Hepatocyte (in vitro differentiated cells): ENCODE data around the gene CELSR1. TPM values are rescaled to one million over a fixed set of nuclear protein-coding genes. Genes with fewer than 3 reads are reported as not detected.

Experiments
- DNase-seq: peaks from one replicate; pipeline ENCODE4 v3.0.0-alpha.2; 2016; ENCODE audit warnings: low spot score
- H2AFZ ChIP-seq: fragments of 200-600 bp; sonication (generic); 2 replicates; pipeline ENCODE4 v1.6.0; 2016; ENCODE audit warnings: antibody characterized with exemption, mild to moderate bottlenecking
- H3K27ac ChIP-seq: fragments of 200-600 bp; sonication (generic); 2 replicates; pipeline ENCODE4 v1.5.1; 2016; ENCODE audit warnings: mild to moderate bottlenecking
- H3K27me3 ChIP-seq: fragments of 200-600 bp; sonication (generic); 2 replicates; pipeline ENCODE4 v1.6.1; 2016
- H3K36me3 ChIP-seq: fragments of 200-600 bp; sonication (generic); replicated peaks from 2 replicates; pipeline ENCODE4 v1.5.1; 2016; ENCODE audit warnings: low read depth; ENCODE audit not compliant: insufficient read depth
- H3K4me1 ChIP-seq: fragments of 200-600 bp; sonication (generic); 2 replicates; pipeline ENCODE4 v1.5.1; 2016; ENCODE audit warnings: mild to moderate bottlenecking, moderate library complexity; ENCODE audit not compliant: insufficient read depth
- H3K4me2 ChIP-seq: fragments of 200-600 bp; sonication (generic); 2 replicates; pipeline ENCODE4 v1.6.0; 2016
- H3K4me3 ChIP-seq: fragments of 200-600 bp; sonication (generic); 2 replicates; pipeline ENCODE4 v1.5.1; 2016; ENCODE audit warnings: mild to moderate bottlenecking
- H3K79me2 ChIP-seq: fragments of 200-600 bp; sonication (generic); 2 replicates; pipeline ENCODE4 v1.6.0; 2017; ENCODE audit warnings: mild to moderate bottlenecking
- H3K9me2 ChIP-seq: fragments of 200-600 bp; sonication (generic); replicated peaks from 2 replicates; pipeline ENCODE4 v1.6.0; 2017; ENCODE audit warnings: mild to moderate bottlenecking; ENCODE audit not compliant: insufficient read depth
- H3K9me3 ChIP-seq: fragments of 200-600 bp; sonication (generic); 2 replicates; pipeline ENCODE4 v1.5.1; 2016; ENCODE audit warnings: low read depth, mild to moderate bottlenecking
- H4K20me1 ChIP-seq: fragments of 200-600 bp; sonication (generic); 2 replicates; pipeline ENCODE4 v1.6.0; 2016; ENCODE audit warnings: mild to moderate bottlenecking; ENCODE audit not compliant: insufficient read depth, poor library complexity, severe bottlenecking
- CTCF ChIP-seq: fragments of 200-600 bp; sonication (generic); IDR thresholded peaks from 2 replicates; pipeline ENCODE4 v1.5.1; 2016; ENCODE audit warnings: antibody characterized with exemption, mild to moderate bottlenecking; ENCODE audit not compliant: poor library complexity
- EZH2 ChIP-seq: fragments of 200-600 bp; sonication (generic); IDR thresholded peaks from 2 replicates; pipeline ENCODE4 v1.6.1; 2016; ENCODE audit warnings: antibody characterized with exemption, mild to moderate bottlenecking, borderline replicate concordance
- EZH2phosphoT487 ChIP-seq: fragments of 200-600 bp; sonication (generic); IDR thresholded peaks from one replicate; pipeline ENCODE4 v1.6.1; 2018; ENCODE audit warnings: antibody characterized with exemption, mild to moderate bottlenecking, low read depth, moderate library complexity; ENCODE audit not compliant: unreplicated experiment, severe bottlenecking
- WGBS: methylation state at CpG from one replicate; pipeline ENCODE4 v1.1.6; 2016; ENCODE audit warnings: low lambda C conversion rate; ENCODE audit errors: missing lambda C conversion rate; 5-methylcytosine and 5-hydroxymethylcytosine counted together
- polyA plus RNA-seq: library from polyadenylated mRNA; unstranded; fragments of >200 nt; fragmentation: Nextera tagmentation; extraction: Ambion mirVana; gene quantifications from 2 replicates; pipeline ENCODE4 v1.2.1, GENCODE V29; 2016
- total RNA-seq: library from RNA; depleted of rRNA; stranded (reverse); fragments of >200 nt; gene quantifications from 2 replicates; pipeline ENCODE4 v1.2.3, GENCODE V29; 2014

CELSR1 gene
- total and polyA plus RNA-seq, 2 experiments from 2014 or later = 3.0 to 8.7 TPM

- no peaks in the 10 kb centered on the region for H3K36me3 ChIP-seq
- H3K9me2 ChIP-seq = no peaks in the 10 kb centered on the region
- H3K79me2 ChIP-seq = no peaks in the 10 kb centered on the region
- H3K27ac ChIP-seq = peak overlapping the region; percentile 85
- no peaks in the 10 kb centered on the region for H4K20me1 ChIP-seq
- H3K4me2 ChIP-seq = peak overlapping the region; percentile 54
- no peak overlapping the region for H2AFZ ChIP-seq
- 87% methylated on average over 24 of the region's 25 CpGs for WGBS
- TF ChIP-seq EZH2phosphoT487 (no peak), CTCF (no peak), EZH2 (no peak)
- H3K27me3 ChIP-seq = no peaks in the 10 kb centered on the region
- H3K9me3 ChIP-seq = no peaks in the 10 kb centered on the region
- H3K4me1 ChIP-seq = no peaks in the 10 kb centered on the region
- DNase-seq = no peak
- H3K4me3 ChIP-seq = no peak overlapping the region
Measured at GRCh38 chr22:46369716-46370583, 167.5 kb downstream of the CELSR1 start.

GRCh38 chr22:46368871-46369715, 168.3 kb downstream of the CELSR1 start:
- Histone ChIP-seq H3K4me2 (no peak overlapping the region), H3K36me3 (no peaks in the 10 kb centered on the region), H2AFZ (no peak overlapping the region), H3K9me3 (no peaks in the 10 kb centered on the region), H3K27me3 (no peaks in the 10 kb centered on the region), H3K79me2 (no peaks in the 10 kb centered on the region), H3K4me1 (no peaks in the 10 kb centered on the region), H3K4me3 (no peak overlapping the region), H3K9me2 (no peaks in the 10 kb centered on the region), H4K20me1 (no peaks in the 10 kb centered on the region), H3K27ac (no peak overlapping the region)
- DNase-seq = no peak
- 92% methylated on average over 29 of the region's 31 CpGs for WGBS
- TF ChIP-seq EZH2 (no peak), CTCF (no peak), EZH2phosphoT487 (no peak)

- H3K36me3 ChIP-seq = no peaks in the 10 kb centered on the region
- no peaks in the 10 kb centered on the region for H3K79me2 ChIP-seq
- no peak for DNase-seq
- WGBS = 89% methylated on average over 11 of the region's 12 CpGs
- no peaks in the 10 kb centered on the region for H3K9me2 ChIP-seq
- H3K4me3 ChIP-seq = no peak overlapping the region
- TF ChIP-seq EZH2phosphoT487 (no peak), CTCF (no peak), EZH2 (no peak)
- no peak overlapping the region for H3K27ac ChIP-seq
- H3K4me2 ChIP-seq = no peak overlapping the region
- no peak overlapping the region for H2AFZ ChIP-seq
- no peaks in the 10 kb centered on the region for H3K4me1 ChIP-seq
- no peaks in the 10 kb centered on the region for H3K9me3 ChIP-seq
- no peaks in the 10 kb centered on the region for H4K20me1 ChIP-seq
- H3K27me3 ChIP-seq = no peaks in the 10 kb centered on the region
Measured at GRCh38 chr22:46368422-46368821, 169.0 kb downstream of the CELSR1 start.
